Adipocyte (in vitro differentiated cells): Measurements from ENCODE around the gene MST1R.
A peak's percentile ranks its signal among the peaks of the same experiment; 100 is the strongest.

Source experiments
- DNase-seq: peaks from one replicate; pipeline ENCODE4 v3.0.0-alpha.2; 2015; ENCODE audit warnings: low read depth
- H3K27me3 ChIP-seq: replicated peaks from 2 replicates; pipeline ENCODE4 v1.7.0; 2013; ENCODE audit warnings: mild to moderate bottlenecking, low read length, moderate library complexity; ENCODE audit not compliant: control insufficient read depth, insufficient read depth
- H3K36me3 ChIP-seq: 2 replicates; pipeline ENCODE4 v1.7.0; 2013; ENCODE audit warnings: low read length, mild to moderate bottlenecking, moderate library complexity; ENCODE audit not compliant: control insufficient read depth, insufficient read depth, severe bottlenecking
- H3K4me1 ChIP-seq: 2 replicates; pipeline ENCODE4 v1.7.0; 2013; ENCODE audit warnings: mild to moderate bottlenecking, low read length, moderate library complexity; ENCODE audit not compliant: control insufficient read depth, insufficient read depth
- H3K4me3 ChIP-seq: 2 replicates; pipeline ENCODE4 v1.7.0; 2013; ENCODE audit warnings: mild to moderate bottlenecking, low read length, moderate library complexity
- H3K9ac ChIP-seq: 2 replicates; pipeline ENCODE4 v1.7.0; 2013; ENCODE audit warnings: mild to moderate bottlenecking, low read length, moderate library complexity
- H3K9me3 ChIP-seq: 2 replicates; pipeline ENCODE4 v1.7.0; 2013; ENCODE audit warnings: mild to moderate bottlenecking, low read length, moderate library complexity; ENCODE audit not compliant: control insufficient read depth

MST1R gene

DNA sequence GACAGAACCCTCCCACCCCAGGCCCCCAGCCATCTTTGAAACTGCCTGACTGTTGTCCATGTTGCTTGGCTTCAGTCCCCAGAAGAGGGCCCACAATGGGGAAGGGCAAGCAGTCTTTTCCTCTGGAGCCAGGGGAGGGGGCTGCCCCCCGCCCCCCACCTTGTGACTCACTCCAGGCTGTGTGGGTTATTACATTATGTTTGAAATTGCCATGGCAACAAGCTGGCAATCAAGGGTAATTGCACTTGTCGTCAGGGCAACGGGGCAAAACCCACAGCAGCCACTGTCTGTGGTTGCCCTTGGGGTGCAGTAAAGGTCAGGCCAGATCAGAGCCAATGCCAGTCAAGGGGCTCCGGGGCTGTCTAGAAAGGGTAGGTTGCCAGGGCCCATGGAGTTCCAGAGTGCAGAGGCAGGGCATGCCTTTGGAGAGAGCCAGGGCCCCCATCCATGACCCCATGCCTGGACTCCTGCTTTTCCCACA, 30.8 kb downstream of the MST1R start:
- no peak for DNase-seq
- H3K4me3 ChIP-seq, result no peak overlapping the region

DNA sequence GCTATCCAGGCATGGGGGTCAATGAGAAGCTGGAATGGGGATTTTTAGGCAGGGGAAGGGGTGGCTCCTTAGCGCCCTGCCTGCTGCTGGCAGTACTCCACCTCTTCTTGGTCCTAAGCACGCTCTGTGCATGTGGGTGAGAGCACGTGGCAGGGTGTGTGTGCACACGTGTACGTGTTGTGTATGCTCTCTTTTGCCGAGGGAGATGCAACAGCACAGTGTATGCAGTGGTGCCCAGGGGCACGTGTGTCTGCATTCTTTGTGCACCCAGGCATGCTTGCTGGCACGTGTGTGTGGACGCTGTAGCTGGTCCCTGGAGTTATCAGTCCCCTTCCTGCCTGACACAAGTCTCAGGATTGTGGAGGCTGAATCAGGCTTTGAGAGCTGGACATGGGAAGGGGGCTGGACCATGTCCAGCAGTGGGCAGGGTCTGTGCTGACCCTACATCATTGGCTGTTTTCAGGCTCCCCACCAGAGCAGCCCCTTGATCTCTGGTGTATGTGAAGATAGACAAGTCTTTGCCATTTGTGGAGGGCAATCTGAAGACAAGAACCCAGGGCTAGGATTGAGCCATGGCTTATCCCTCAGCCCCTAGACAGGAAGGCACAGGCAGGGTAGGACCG, 32.0 kb downstream of the MST1R start:
- DNase-seq, result no peak
- Histone ChIP-seq H3K4me1 (no peaks in the 10 kb centered on the region), H3K9ac (no peak overlapping the region), H3K27me3 (peaks cover 67% of the 10 kb centered on the region), H3K4me3 (no peak overlapping the region), H3K36me3 (no peaks in the 10 kb centered on the region), H3K9me3 (peaks cover 5% of the 10 kb centered on the region)

More for the DNA sequence above, 30.8 kb downstream of the MST1R start:
- peaks cover 65% of the 10 kb centered on the region for H3K27me3 ChIP-seq
- H3K36me3 ChIP-seq, result no peaks in the 10 kb centered on the region
- H3K4me1 ChIP-seq, result no peaks in the 10 kb centered on the region
- H3K9ac ChIP-seq, result no peak overlapping the region
- H3K9me3 ChIP-seq, result peaks cover 5% of the 10 kb centered on the region

DNA sequence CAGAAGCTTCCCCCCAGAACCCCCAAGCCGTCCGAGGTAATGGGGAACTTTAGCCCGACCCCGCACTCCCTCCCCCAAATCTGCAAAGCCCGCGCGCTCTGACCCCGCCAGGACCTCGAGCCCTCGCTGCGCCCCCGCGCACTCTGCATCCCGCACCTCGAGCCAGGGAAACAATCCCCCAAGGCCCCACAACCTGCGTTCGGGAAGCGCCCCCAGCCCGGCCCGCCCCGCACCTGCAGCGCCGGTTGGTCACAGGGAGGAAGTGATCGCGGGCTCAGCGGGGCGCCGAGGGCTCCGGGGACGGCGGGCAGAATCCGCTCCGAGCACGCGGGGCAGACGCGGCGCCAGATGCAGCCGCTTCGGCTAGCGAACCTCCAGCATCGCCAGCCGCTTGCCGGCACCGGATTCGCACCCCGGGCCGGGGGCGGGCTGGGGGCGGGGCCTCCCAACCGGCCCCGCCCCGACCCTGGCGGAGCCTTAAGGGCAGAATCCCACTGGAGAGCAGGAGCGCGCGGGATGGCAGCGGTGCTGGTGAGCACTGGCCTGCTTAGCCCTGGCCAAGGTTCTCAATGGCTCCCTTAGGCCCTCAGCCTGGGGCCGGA, 34.0 kb downstream of the MST1R start, which contains the start of gene CAMKV:
TSS of gene CAMKV (minus strand) at position 382 of the 602 bp plus-strand sequence. CDS start 7,518 bp downstream, outside the sequence.
- no peak within 1 kb of the TSS for H3K9ac ChIP-seq
- H3K4me1 ChIP-seq, result no peaks in the 10 kb centered on the region
- H3K9me3 ChIP-seq, result peaks cover 5% of the 10 kb centered on the region
- no peak within 1 kb of the TSS for H3K4me3 ChIP-seq
- peaks cover 67% of the 10 kb centered on the region for H3K27me3 ChIP-seq
- peak; percentile 11 for DNase-seq
- H3K36me3 ChIP-seq, result no peaks in the 10 kb centered on the region

DNA sequence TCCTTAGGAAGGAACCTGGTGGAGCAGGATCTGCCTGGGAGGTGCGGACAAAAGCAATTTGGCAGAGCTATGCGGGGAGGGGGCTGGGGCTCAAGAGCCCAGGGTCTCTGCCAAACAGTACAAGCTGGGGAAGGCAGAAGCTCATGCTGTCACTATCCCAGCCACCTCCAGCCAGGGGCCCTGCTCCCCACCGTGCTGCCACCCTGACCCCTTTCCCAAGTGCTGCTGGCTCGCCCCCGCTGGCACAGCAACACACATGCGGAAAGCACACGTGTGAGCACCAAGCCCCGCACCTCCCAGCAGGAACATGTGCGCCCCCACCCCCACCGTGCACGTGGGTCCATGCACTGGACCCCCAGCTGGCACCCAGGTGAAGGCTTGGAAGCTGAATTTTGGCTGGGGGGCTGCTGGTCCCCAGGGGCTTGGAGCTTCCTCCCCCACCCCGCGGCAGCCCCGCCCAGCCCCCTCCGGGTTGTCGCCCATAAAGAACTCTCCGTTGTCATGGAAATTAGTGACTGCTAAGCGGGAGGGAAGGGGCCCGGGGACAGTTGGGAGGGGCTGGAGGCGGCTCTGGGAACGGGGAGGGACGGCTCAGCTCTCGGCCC, 34.7 kb downstream of the MST1R start:
- peaks cover 70% of the 10 kb centered on the region for H3K27me3 ChIP-seq
- H3K4me3 ChIP-seq, result no peak overlapping the region
- H3K9me3 ChIP-seq, result peaks cover 5% of the 10 kb centered on the region
- no peak overlapping the region for H3K9ac ChIP-seq
- no peaks in the 10 kb centered on the region for H3K36me3 ChIP-seq
- DNase-seq, result no peak
- no peaks in the 10 kb centered on the region for H3K4me1 ChIP-seq

- Histone ChIP-seq H3K9me3 (peaks cover 5% of the 10 kb centered on the region), H3K36me3 (no peaks in the 10 kb centered on the region), H3K9ac (no peak overlapping the region), H3K4me3 (no peak overlapping the region), H3K4me1 (no peaks in the 10 kb centered on the region), H3K27me3 (peaks cover 77% of the 10 kb centered on the region)
- DNase-seq, result peak; percentile 52
Measured at GRCh38 chr3:49867871-49868321, 35.8 kb downstream of the MST1R start.

DNA sequence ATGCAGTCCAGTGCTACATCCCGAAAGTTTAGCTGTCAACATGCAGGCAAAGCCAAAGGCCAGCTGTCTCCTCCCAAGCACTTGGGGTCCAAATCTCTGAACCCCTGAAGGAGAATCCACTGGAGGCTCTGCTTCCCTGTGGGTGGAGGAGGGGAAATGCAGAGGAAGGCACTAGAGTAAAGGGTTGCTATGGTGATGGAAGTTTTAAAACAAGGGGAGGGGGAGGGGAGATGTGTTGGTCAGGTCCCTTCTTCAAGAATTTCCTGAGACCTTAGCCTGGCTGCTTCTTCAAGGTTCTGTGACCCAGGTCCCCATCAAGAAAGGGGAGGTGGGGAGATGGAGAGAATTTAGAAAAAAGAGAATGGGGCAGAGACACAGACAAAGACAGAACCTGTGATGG, 36.3 kb downstream of the MST1R start:
- Histone ChIP-seq H3K4me3 (no peak overlapping the region), H3K36me3 (no peaks in the 10 kb centered on the region), H3K9ac (no peak overlapping the region), H3K27me3 (peaks cover 81% of the 10 kb centered on the region), H3K4me1 (no peaks in the 10 kb centered on the region), H3K9me3 (peaks cover 5% of the 10 kb centered on the region)
- no peak for DNase-seq

DNA sequence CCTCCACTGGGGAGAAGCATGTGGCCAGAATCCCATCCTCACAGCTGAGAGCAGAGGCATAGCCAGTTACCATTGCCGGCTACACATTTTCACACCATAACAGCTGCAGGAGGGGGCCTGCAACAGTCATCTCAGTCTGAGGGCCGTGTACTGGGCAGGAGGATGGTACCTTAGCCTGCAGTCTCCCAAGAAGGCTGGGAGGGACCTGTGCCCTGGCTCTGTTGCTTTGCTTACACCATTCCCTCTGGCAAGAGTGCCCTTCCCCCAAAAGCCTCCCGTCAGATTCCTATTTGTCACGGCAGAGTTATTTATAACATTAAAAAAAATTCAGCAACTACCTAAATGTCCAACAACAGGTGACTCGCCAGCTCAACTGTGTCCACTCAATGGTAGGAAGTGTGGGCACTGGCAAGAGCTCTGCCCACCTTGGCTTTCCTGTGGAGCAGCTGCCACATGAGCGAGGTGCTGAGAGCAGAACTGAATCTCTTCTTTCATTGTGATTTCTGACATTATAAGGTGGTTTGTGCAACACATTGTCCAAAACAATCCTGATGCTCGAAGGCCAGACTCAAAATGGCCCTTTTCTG, 38.4 kb downstream of the MST1R start:
- H3K4me1 ChIP-seq, result no peaks in the 10 kb centered on the region
- H3K36me3 ChIP-seq, result no peaks in the 10 kb centered on the region
- peaks cover 75% of the 10 kb centered on the region for H3K27me3 ChIP-seq
- no peak overlapping the region for H3K9ac ChIP-seq
- no peak overlapping the region for H3K4me3 ChIP-seq
- no peak for DNase-seq
- peaks cover 5% of the 10 kb centered on the region for H3K9me3 ChIP-seq

GRCh38 chr3:49864505-49864904, 39.2 kb downstream of the MST1R start:
- Histone ChIP-seq H3K4me3 (no peak overlapping the region), H3K4me1 (no peaks in the 10 kb centered on the region), H3K9me3 (peaks cover 5% of the 10 kb centered on the region), H3K36me3 (no peaks in the 10 kb centered on the region), H3K27me3 (peaks cover 70% of the 10 kb centered on the region), H3K9ac (no peak overlapping the region)
- no peak for DNase-seq

DNA sequence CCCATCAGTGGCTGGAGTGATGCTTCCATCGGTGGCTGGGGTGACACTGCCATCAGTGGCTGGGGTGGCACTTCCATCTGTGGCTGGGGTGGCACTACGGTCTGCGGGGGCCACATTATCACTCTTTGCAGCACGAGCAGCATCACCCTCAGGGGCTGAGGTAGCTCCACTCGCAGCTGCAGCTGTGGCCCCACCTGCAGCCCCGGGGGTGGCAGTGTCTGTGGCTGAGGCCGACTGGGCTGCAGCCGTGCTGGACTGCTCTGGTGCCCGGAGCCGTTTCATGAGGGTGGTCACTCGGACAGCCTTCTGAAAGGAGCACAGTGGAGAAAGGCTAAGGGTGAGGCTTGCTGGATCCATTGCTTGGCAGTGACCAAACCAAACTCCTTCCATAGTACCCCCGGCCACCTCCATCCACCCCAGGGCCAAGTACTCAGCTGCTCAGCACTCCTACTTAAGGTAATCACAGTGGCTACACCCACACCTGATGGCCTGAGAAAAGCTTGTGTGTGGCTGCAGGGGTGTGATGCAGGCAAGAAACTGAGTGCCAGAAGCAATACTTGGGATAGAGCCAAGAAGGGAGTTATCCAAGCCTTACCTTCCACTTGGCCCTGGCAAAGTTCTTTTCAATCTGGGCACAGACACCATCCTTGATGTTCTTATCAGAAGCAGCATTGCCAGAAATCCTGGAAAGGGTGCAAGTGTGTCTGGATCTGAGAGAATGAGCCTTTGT, 43.9 kb downstream of the MST1R start:
- no peak for DNase-seq
- Histone ChIP-seq H3K4me3 (no peak overlapping the region), H3K9me3 (no peaks in the 10 kb centered on the region), H3K4me1 (no peaks in the 10 kb centered on the region), H3K9ac (no peak overlapping the region), H3K27me3 (peaks cover 30% of the 10 kb centered on the region), H3K36me3 (no peaks in the 10 kb centered on the region)

DNA sequence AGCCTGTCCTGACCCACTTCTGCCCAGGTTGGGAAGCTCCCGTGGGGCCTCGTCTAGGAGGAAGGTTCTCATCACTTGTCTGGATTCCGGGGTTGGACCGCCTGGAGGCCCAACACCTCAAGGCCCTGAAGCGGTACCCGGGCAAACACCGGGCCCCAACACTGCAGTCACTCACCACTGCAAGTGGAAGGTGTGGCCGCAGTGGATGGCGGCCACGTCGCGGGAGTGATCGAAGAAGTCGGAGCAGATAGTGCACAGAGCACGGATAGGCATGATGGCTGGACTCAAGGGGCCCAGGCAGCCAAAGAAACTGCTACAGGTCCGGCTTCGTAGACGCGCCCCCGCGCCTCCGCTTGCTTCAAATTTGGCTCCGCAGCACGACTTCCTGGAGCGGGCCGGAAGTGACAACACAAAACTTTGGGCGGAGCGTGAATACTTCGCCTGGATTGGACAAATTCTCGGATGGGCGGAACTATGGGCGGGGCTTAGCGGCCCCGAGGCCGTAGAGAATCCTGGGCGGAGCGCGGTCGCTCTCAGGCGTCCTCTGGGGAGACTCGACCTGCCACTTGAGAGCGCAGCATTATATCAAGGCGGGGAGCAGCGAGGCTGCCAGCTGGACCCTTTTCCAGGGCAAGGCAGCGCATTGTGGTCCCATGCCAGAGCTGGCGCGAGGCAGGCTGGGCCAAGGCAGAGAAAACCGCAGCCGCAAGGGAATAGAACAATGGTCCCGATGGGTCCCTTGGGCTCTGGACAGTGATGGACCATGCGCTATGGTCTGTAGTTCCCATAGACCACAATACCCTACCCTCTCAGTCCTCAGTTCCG, 47.3 kb downstream of the MST1R start, which contains the start of gene TRAIP:
TSS of gene TRAIP (minus strand) at position 384 of the 825 bp plus-strand sequence. CDS start at position 273, 111 bp downstream.
- Histone ChIP-seq H3K4me1 (no peaks in the 10 kb centered on the region), H3K4me3 (peak within 1 kb of the TSS; percentile 89), H3K36me3 (no peaks in the 10 kb centered on the region), H3K27me3 (peaks cover 4% of the 10 kb centered on the region), H3K9me3 (no peaks in the 10 kb centered on the region), H3K9ac (peak within 1 kb of the TSS; percentile 76)
- DNase-seq, result peak; percentile 99
